HepG2 (cell line): Measurements from ENCODE around the gene CMIP. TPM values are rescaled to one million over a fixed set of nuclear protein-coding genes. Genes with fewer than 3 reads are reported as not detected.
A peak's percentile ranks its signal among the peaks of the same experiment; 100 is the strongest.

Source experiments
- CBX5 ChIP-seq: sonication (generic); formaldehyde crosslinking; IDR thresholded peaks from 2 replicates; pipeline ENCODE4 v1.4.0; 2020; ENCODE audit warnings: missing genetic modification reagents, borderline replicate concordance
- GABPA ChIP-seq, 2 experiments: IDR thresholded peaks; 2 replicates each; pipeline ENCODE4 v1.6.1; 2011 to 2016; ENCODE audit warnings: low read depth in 2 of 2, low read length in 1 of 2, missing biosample characterization in 1 of 2, missing genetic modification characterization in 1 of 2
- MBD4 ChIP-seq: IDR thresholded peaks from 2 replicates; pipeline ENCODE4 v1.6.1; 2012; ENCODE audit warnings: low read length, inconsistent platforms, borderline replicate concordance
- MEIS2 ChIP-seq: sonication (generic); formaldehyde crosslinking; IDR thresholded peaks from 2 replicates; pipeline ENCODE4 v1.9.0; 2021; ENCODE audit warnings: mild to moderate bottlenecking, missing genetic modification reagents
- SATB2 ChIP-seq: sonication (generic); formaldehyde crosslinking; IDR thresholded peaks from 2 replicates; pipeline ENCODE4 v1.5.0; 2020; ENCODE audit warnings: missing genetic modification reagents
- TEAD2 ChIP-seq: sonication (generic); formaldehyde crosslinking; IDR thresholded peaks from 2 replicates; pipeline ENCODE4 v1.9.0; 2021; ENCODE audit warnings: missing genetic modification reagents
- ZFP62 ChIP-seq: sonication (generic); formaldehyde crosslinking; IDR thresholded peaks from 2 replicates; pipeline ENCODE4 v1.4.0; 2020; ENCODE audit warnings: missing genetic modification reagents
- ZNF335 ChIP-seq: sonication (generic); formaldehyde crosslinking; IDR thresholded peaks from 2 replicates; pipeline ENCODE4 v1.4.0; 2020; ENCODE audit warnings: missing genetic modification reagents
- ZNF430 ChIP-seq: sonication (generic); formaldehyde crosslinking; IDR thresholded peaks from 2 replicates; pipeline ENCODE4 v1.9.0; 2021; ENCODE audit warnings: mild to moderate bottlenecking, missing genetic modification reagents
- polyA plus RNA-seq, 8 experiments: library from polyadenylated mRNA; depleted of rRNA in 3 of 8; stranded (reverse) in 7 of 8; unstranded in 1 of 8; fragments of >200 nt; fragmentation: Illumina TruSeq in 4 of 8; extraction: Trizol in 4 of 8; gene quantifications; 2 replicates each; pipeline versions ENCODE4 v1.2.1 to v1.2.3, GENCODE V29; 2011 to 2016; ENCODE audit warnings: low read depth in 4 of 8, missing spikeins in 1 of 8, mixed read lengths in 1 of 8; ENCODE audit not compliant: insufficient read depth in 1 of 8
- total RNA-seq, 5 experiments: library from RNA; depleted of rRNA; stranded (reverse); fragments of >200 nt; fragmentation: Illumina TruSeq; extraction: Trizol; gene quantifications; 2 replicates each; pipeline ENCODE4 v1.2.3, GENCODE V29; 2016; ENCODE audit warnings: low read depth in 1 of 5
- TF ChIP-seq, protein P1 (sequence below): sonication (generic); formaldehyde crosslinking; IDR thresholded peaks from 2 replicates; pipeline ENCODE4 v1.4.0; 2020; ENCODE audit warnings: missing genetic modification reagents, borderline replicate concordance
- TF ChIP-seq, protein P2 (sequence below): sonication (generic); formaldehyde crosslinking; IDR thresholded peaks from 2 replicates; pipeline ENCODE4 v1.4.0; 2020; ENCODE audit warnings: missing genetic modification reagents, borderline replicate concordance
- TF ChIP-seq, protein P3 (sequence below): sonication (generic); formaldehyde crosslinking; IDR thresholded peaks from 2 replicates; pipeline ENCODE4 v1.4.0; 2020; ENCODE audit warnings: missing genetic modification reagents, mild to moderate bottlenecking, borderline replicate concordance
- TF ChIP-seq, protein P4 (sequence below): sonication (generic); formaldehyde crosslinking; IDR thresholded peaks from 2 replicates; pipeline ENCODE4 v1.5.1; 2020; ENCODE audit warnings: mild to moderate bottlenecking, missing genetic modification reagents, borderline replicate concordance

Gene CMIP
- total and polyA plus RNA-seq, 2 of the 13 experiments (the other 11 are each of a cell fraction or from before 2014, with no cell fraction given) = 10.9 to 18.1 TPM

DNA sequence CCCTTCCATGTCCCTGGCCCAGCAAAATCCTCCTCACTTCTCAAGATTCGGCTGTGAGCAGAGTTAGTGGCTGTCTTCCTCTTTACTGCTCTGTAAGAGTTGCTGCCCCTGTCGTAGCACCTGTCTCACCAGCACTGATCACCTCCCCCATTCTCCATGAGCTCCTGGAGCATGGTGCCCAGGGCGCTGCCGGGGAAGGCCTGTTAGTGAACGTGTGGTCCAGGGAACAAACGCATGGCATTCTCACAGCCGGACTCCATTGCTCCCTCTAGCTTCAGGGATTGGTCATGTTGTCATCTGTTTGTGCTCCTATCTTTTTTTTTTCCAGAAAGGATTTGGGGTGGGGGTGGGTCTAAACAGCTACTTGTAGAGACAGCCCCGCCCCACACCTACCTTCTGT, 141.2 kb downstream of the CMIP start (continued):
- TF ChIP-seq CBX5 (no peak), ZNF335 (CRISPR knock-in tag) (no peak), ZNF430 (CRISPR knock-in tag) (no peak), SATB2 (CRISPR knock-in tag) (no peak), ZFP62 (no peak), GABPA (IDR thresholded peaks at IDR 0.05; ENCODE audit: low read depth, low read length) (no peak), GABPA (CRISPR knock-in tag; IDR thresholded peaks at IDR 0.05; ENCODE audit: low read depth) (no peak), TEAD2 (CRISPR knock-in tag) (no peak), MBD4 (no peak), MEIS2 (CRISPR knock-in tag) (no peak)
- TF ChIP-seq, protein P1, sequence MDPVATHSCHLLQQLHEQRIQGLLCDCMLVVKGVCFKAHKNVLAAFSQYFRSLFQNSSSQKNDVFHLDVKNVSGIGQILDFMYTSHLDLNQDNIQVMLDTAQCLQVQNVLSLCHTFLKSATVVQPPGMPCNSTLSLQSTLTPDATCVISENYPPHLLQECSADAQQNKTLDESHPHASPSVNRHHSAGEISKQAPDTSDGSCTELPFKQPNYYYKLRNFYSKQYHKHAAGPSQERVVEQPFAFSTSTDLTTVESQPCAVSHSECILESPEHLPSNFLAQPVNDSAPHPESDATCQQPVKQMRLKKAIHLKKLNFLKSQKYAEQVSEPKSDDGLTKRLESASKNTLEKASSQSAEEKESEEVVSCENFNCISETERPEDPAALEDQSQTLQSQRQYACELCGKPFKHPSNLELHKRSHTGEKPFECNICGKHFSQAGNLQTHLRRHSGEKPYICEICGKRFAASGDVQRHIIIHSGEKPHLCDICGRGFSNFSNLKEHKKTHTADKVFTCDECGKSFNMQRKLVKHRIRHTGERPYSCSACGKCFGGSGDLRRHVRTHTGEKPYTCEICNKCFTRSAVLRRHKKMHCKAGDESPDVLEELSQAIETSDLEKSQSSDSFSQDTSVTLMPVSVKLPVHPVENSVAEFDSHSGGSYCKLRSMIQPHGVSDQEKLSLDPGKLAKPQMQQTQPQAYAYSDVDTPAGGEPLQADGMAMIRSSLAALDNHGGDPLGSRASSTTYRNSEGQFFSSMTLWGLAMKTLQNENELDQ (CRISPR knock-in tag) = no peak
- TF ChIP-seq, protein P2, sequence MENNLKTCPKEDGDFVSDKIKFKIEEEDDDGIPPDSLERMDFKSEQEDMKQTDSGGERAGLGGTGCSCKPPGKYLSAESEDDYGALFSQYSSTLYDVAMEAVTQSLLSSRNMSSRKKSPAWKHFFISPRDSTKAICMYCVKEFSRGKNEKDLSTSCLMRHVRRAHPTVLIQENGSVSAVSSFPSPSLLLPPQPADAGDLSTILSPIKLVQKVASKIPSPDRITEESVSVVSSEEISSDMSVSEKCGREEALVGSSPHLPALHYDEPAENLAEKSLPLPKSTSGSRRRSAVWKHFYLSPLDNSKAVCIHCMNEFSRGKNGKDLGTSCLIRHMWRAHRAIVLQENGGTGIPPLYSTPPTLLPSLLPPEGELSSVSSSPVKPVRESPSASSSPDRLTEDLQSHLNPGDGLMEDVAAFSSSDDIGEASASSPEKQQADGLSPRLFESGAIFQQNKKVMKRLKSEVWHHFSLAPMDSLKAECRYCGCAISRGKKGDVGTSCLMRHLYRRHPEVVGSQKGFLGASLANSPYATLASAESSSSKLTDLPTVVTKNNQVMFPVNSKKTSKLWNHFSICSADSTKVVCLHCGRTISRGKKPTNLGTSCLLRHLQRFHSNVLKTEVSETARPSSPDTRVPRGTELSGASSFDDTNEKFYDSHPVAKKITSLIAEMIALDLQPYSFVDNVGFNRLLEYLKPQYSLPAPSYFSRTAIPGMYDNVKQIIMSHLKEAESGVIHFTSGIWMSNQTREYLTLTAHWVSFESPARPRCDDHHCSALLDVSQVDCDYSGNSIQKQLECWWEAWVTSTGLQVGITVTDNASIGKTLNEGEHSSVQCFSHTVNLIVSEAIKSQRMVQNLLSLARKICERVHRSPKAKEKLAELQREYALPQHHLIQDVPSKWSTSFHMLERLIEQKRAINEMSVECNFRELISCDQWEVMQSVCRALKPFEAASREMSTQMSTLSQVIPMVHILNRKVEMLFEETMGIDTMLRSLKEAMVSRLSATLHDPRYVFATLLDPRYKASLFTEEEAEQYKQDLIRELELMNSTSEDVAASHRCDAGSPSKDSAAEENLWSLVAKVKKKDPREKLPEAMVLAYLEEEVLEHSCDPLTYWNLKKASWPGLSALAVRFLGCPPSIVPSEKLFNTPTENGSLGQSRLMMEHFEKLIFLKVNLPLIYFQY = no peak
- TF ChIP-seq, protein P3, sequence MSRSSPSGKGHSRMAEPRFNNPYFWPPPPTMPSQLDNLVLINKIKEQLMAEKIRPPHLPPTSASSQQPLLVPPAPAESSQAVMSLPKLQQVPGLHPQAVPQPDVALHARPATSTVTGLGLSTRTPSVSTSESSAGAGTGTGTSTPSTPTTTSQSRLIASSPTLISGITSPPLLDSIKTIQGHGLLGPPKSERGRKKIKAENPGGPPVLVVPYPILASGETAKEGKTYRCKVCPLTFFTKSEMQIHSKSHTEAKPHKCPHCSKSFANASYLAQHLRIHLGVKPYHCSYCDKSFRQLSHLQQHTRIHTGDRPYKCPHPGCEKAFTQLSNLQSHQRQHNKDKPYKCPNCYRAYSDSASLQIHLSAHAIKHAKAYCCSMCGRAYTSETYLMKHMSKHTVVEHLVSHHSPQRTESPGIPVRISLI (CRISPR knock-in tag) = peak; percentile 69; the same call in 1 of the 2 replicates
- TF ChIP-seq, protein P4, sequence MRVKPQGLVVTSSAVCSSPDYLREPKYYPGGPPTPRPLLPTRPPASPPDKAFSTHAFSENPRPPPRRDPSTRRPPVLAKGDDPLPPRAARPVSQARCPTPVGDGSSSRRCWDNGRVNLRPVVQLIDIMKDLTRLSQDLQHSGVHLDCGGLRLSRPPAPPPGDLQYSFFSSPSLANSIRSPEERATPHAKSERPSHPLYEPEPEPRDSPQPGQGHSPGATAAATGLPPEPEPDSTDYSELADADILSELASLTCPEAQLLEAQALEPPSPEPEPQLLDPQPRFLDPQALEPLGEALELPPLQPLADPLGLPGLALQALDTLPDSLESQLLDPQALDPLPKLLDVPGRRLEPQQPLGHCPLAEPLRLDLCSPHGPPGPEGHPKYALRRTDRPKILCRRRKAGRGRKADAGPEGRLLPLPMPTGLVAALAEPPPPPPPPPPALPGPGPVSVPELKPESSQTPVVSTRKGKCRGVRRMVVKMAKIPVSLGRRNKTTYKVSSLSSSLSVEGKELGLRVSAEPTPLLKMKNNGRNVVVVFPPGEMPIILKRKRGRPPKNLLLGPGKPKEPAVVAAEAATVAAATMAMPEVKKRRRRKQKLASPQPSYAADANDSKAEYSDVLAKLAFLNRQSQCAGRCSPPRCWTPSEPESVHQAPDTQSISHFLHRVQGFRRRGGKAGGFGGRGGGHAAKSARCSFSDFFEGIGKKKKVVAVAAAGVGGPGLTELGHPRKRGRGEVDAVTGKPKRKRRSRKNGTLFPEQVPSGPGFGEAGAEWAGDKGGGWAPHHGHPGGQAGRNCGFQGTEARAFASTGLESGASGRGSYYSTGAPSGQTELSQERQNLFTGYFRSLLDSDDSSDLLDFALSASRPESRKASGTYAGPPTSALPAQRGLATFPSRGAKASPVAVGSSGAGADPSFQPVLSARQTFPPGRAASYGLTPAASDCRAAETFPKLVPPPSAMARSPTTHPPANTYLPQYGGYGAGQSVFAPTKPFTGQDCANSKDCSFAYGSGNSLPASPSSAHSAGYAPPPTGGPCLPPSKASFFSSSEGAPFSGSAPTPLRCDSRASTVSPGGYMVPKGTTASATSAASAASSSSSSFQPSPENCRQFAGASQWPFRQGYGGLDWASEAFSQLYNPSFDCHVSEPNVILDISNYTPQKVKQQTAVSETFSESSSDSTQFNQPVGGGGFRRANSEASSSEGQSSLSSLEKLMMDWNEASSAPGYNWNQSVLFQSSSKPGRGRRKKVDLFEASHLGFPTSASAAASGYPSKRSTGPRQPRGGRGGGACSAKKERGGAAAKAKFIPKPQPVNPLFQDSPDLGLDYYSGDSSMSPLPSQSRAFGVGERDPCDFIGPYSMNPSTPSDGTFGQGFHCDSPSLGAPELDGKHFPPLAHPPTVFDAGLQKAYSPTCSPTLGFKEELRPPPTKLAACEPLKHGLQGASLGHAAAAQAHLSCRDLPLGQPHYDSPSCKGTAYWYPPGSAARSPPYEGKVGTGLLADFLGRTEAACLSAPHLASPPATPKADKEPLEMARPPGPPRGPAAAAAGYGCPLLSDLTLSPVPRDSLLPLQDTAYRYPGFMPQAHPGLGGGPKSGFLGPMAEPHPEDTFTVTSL (CRISPR knock-in tag) = no peak
